ENCODE results near the gene CLEC4F. TPM values are rescaled to one million over a fixed set of nuclear protein-coding genes. Genes with fewer than 3 reads are reported as not detected.

The CLEC4F gene
- total and polyA plus RNA-seq, 7 donors, result 0.04 to 0.64 (median 0.39) TPM; not detected in 1

- intact Hi-C loops (cut with DNase I), result no loop called here
- no peaks in the 10 kb centered on the region for H3K4me1 ChIP-seq
- 74 to 86% (median 86%) methylated on average over 4 to 5 of the region's 5 CpGs for WGBS, 3 donors
- H3K4me3 ChIP-seq, result no peak overlapping the region
- no peaks in the 10 kb centered on the region for H3K36me3 ChIP-seq (ENCODE audit: insufficient read depth in 1 of 2, low read depth in 1 of 2)
- H3K27me3 ChIP-seq (ENCODE audit: insufficient read depth in 3 of 3, low read length in 2 of 3), result peaks cover 0 to 2% (median 0%) of the 10 kb centered on the region in 3 donors
- no peaks in the 10 kb centered on the region for H3K9me3 ChIP-seq
- ATAC-seq (no peak), DNase-seq (no peak)
- H3K27ac ChIP-seq, result no peak overlapping the region
- no peak for TF ChIP-seq CTCF (IDR thresholded peaks at IDR 0.05)
Observed at GRCh38 chr2:70823249-70823648, 2.9 kb upstream of the CLEC4F start.

GRCh38 chr2:70822843-70823242 is 2.4 kb upstream of the CLEC4F start:
- no peak for TF ChIP-seq CTCF (IDR thresholded peaks at IDR 0.05)
- ATAC-seq (no peak), DNase-seq (no peak)
- peaks cover 0 to 2% (median 0%) of the 10 kb centered on the region in 3 donors for H3K27me3 ChIP-seq (ENCODE audit: insufficient read depth in 3 of 3, low read length in 2 of 3)
- H3K4me1 ChIP-seq, result no peaks in the 10 kb centered on the region
- H3K9me3 ChIP-seq, result no peaks in the 10 kb centered on the region
- WGBS, 3 donors, result 60 to 92% (median 84%) methylated on average over 8 of the region's 8 CpGs
- H3K4me3 ChIP-seq, result no peak overlapping the region
- intact Hi-C loops (cut with DNase I), result no loop called here
- H3K36me3 ChIP-seq (ENCODE audit: insufficient read depth in 1 of 2, low read depth in 1 of 2), result no peaks in the 10 kb centered on the region
- no peak overlapping the region for H3K27ac ChIP-seq

GRCh38 chr2:70817284-70817954 is 3.0 kb downstream of the CLEC4F start:
- TF ChIP-seq CTCF (IDR thresholded peaks at IDR 0.05), result no peak
- DNase-seq (no peak), ATAC-seq (no peak)
- H3K27me3 ChIP-seq (ENCODE audit: insufficient read depth in 3 of 3, low read length in 2 of 3), result peaks cover 0 to 4% (median 0%) of the 10 kb centered on the region in 3 donors
- intact Hi-C loops (cut with DNase I), result no loop called here
- no peak overlapping the region for H3K27ac ChIP-seq
- WGBS, 3 donors, result 69 to 77% (median 70%) methylated on average over 3 of the region's 3 CpGs
- H3K36me3 ChIP-seq (ENCODE audit: insufficient read depth in 1 of 2, low read depth in 1 of 2), result no peaks in the 10 kb centered on the region
- no peaks in the 10 kb centered on the region for H3K9me3 ChIP-seq
- no peak overlapping the region for H3K4me3 ChIP-seq
- no peaks in the 10 kb centered on the region for H3K4me1 ChIP-seq

- H3K27me3 ChIP-seq (ENCODE audit: insufficient read depth in 3 of 3, low read length in 2 of 3), result peaks cover 0 to 7% (median 0%) of the 10 kb centered on the region in 3 donors
- H3K36me3 ChIP-seq (ENCODE audit: insufficient read depth in 1 of 2, low read depth in 1 of 2), result no peaks in the 10 kb centered on the region
- H3K27ac ChIP-seq, result no peak overlapping the region
- DNase-seq (no peak), ATAC-seq (no peak)
- no peaks in the 10 kb centered on the region for H3K4me1 ChIP-seq
- no peak overlapping the region for H3K4me3 ChIP-seq
- WGBS, 3 donors, result 34 to 43% (median 40%) methylated on average over 5 of the region's 5 CpGs
- TF ChIP-seq CTCF (IDR thresholded peaks at IDR 0.05), result no peak
- no peaks in the 10 kb centered on the region for H3K9me3 ChIP-seq
- intact Hi-C loops (cut with DNase I), result no loop called here
Observed at GRCh38 chr2:70816726-70817125, 3.7 kb downstream of the CLEC4F start.

Measured in psoas muscle (tissue), 8 donors.